ENCODE data around the gene JADE1. TPM values are rescaled to one million over a fixed set of nuclear protein-coding genes. Genes with fewer than 3 reads are reported as not detected.

The JADE1 gene
- total RNA-seq, 5 donors from 2014 or later (not counting 1 experiment from before 2014, with no cell fraction given): 51.3 to 63.0 (median 56.6) TPM

DNA sequence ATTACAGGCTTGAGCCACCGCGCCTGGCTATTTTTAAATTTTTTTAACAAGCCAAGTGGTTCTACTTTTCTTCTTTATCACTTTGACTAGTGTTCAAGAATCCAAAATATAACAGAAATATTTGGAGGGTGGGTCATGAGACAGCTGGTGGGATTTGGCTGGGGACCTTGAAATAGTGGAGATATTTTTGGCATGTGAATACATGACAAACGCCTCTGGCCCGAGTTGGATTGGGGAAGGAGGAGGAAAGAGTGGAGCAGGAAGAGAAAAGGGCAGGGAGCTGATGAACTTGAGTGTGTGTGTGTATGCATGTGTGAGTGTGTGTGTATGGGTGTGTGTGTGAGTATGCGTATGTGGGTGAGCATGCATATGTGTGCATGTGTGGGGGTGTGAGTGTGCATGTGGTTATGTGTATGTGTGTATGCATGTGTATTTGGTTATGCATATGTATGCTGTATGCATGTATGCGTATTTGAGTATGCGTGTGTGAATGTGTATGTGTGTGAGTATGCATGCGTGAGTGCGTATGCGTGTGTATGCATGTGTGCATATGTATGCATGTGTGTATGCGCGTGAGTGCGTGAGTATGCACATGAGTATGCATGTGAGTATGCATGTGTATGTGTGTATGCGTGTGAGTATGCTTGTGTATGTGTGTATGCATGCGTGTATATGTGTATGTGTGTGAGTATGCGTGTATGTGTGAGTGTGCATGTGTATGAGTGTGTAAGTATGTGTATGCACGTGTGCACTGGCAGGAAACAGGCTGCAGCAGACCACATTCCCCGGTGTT, 49.6 kb downstream of the JADE1 start:
- ATAC-seq (replicated peaks in 1 of 4): no peak
- 91% methylated on average over 15 of the region's 18 CpGs for WGBS (ENCODE audit: insufficient coverage)
- ChIA-PET POLR2A (interaction anchor here in 1 of 2 donors (0.6 kb wide), 1 partner anchor 9 kb away, joined by 6 read pairs; no protein-coding TSS in a partner anchor), CTCF (no interaction called here)
- peaks cover 54% of the 10 kb centered on the region for H3K36me3 Mint-ChIP-seq
- H3K27me3 Mint-ChIP-seq: no peaks in the 10 kb centered on the region
- no peak overlapping the region for H3K27ac ChIP-seq (ENCODE audit: low read length)
- H3K36me3 ChIP-seq (ENCODE audit: control insufficient read depth in 2 of 2, extremely low read depth in 1 of 2, insufficient read depth in 1 of 2, low read length in 1 of 2): peaks cover 23 to 77% of the 10 kb centered on the region in 2 donors
- no peaks in the 10 kb centered on the region for H3K27me3 ChIP-seq (replicated peaks in 1 of 2; ENCODE audit: control insufficient read depth in 2 of 2, extremely low read depth in 1 of 2, insufficient read depth in 2 of 2, low read length in 1 of 2)
- peak overlapping the region; percentile 3 to 17 for H3K27ac Mint-ChIP-seq
- H3K9me3 Mint-ChIP-seq: no peaks in the 10 kb centered on the region
- H3K4me1 Mint-ChIP-seq: peaks cover 46 to 57% (median 52%) of the 10 kb centered on the region in 3 donors
- H3K4me3 Mint-ChIP-seq: no peak overlapping the region
- no peak overlapping the region for H3K4me3 ChIP-seq (ENCODE audit: control insufficient read depth in 1 of 2, extremely low read depth in 1 of 2, low read length in 1 of 2)
- H3K4me1 ChIP-seq (ENCODE audit: control insufficient read depth in 1 of 2, extremely low read depth in 1 of 2, insufficient read depth in 2 of 2, low read length in 2 of 2): peaks cover 18 to 40% of the 10 kb centered on the region in 2 experiments
- no peaks in the 10 kb centered on the region for H3K9me3 ChIP-seq
- no peak for DNase-seq

DNA sequence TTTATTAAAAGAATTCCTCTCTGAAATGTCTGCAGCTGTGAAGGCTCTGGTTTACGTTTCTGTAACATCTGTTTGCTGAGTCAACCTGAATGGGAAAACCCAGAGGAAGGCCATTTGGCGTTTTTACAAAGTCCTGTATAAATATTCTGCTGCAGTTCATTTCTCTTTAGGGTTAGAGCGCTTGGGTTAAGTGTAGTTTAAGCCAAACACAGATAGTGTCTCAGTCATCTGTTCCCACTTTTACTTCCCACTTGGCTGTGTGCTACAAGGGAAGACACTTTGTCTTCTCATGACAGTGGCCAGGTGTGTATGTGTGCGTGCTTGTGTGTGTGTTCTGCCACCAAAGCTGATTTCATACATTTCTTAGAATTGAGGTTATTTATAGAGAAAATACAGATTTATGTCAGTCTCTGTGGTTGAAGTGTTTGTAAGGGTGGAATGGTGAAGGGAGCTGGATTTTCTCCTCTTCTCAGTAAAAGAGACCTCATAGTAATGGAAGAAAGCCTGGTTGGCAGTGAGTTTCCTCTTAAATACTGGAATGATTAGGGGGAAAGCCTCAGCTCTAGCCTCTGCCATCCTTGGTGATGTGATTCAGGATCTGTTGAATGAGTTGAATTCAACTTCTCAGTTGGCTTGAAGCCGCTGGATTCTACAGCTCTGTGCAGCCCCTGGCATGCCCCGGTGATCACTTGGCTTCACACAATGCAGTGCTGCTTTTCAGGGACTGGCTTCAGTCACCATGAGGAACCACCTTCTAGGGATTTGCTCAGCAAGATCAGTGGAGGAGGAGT, 50.6 kb downstream of the JADE1 start:
- Mint-ChIP-seq H3K4me3 (no peak overlapping the region), H3K27me3 (no peaks in the 10 kb centered on the region), H3K27ac (peak overlapping the region in 1 of 2 donors; percentile 52), H3K4me1 (peaks cover 38 to 47% (median 42%) of the 10 kb centered on the region in 3 donors), H3K36me3 (peaks cover 56% of the 10 kb centered on the region), H3K9me3 (no peaks in the 10 kb centered on the region)
- H3K9me3 ChIP-seq: no peaks in the 10 kb centered on the region
- no peak for ATAC-seq (replicated peaks in 1 of 4)
- peaks cover 23 to 81% of the 10 kb centered on the region in 2 donors for H3K36me3 ChIP-seq (ENCODE audit: control insufficient read depth in 2 of 2, extremely low read depth in 1 of 2, insufficient read depth in 1 of 2, low read length in 1 of 2)
- POLR2A ChIA-PET: interaction anchor here in 1 of 2 donors (0.6 kb wide), 1 partner anchor 83 kb away, joined by 3 read pairs; no protein-coding TSS in a partner anchor
- H3K27me3 ChIP-seq (replicated peaks in 1 of 2; ENCODE audit: control insufficient read depth in 2 of 2, extremely low read depth in 1 of 2, insufficient read depth in 2 of 2, low read length in 1 of 2): no peaks in the 10 kb centered on the region
- CTCF ChIA-PET: no interaction called here
- 81% methylated on average over 4 of the region's 6 CpGs for WGBS (ENCODE audit: insufficient coverage)
- H3K4me1 ChIP-seq (ENCODE audit: control insufficient read depth in 1 of 2, extremely low read depth in 1 of 2, insufficient read depth in 2 of 2, low read length in 2 of 2): peaks cover 9 to 32% of the 10 kb centered on the region in 2 experiments
- DNase-seq: no peak
- H3K27ac ChIP-seq (ENCODE audit: low read length): no peak overlapping the region
- H3K4me3 ChIP-seq (ENCODE audit: control insufficient read depth in 1 of 2, extremely low read depth in 1 of 2, low read length in 1 of 2): no peak overlapping the region

DNA sequence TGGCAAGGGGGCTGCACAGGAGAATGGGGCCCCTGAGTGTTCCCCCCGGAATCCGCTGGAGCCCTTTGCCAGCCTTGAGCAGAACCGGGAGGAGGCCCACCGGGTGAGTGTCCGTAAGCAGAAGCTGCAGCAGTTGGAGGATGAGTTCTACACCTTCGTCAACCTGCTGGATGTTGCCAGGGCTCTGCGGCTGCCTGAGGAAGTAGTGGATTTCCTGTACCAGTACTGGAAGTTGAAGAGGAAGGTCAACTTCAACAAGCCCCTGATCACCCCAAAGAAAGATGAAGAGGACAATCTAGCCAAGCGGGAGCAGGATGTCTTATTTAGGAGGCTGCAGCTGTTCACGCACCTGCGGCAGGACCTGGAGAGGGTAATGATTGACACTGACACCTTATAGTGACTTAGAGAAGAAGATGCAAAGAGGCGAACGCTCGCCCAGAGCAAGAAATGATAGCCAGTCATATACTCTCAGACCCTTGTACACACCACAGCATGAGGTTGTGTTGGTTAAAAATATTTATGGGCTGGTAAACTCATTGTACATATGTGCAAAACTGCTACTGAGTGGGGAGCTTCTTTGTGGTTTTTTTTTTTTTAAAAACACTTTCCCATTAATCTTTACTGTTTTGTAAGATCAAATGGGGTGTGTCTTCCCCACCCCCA, 52.5 kb downstream of the JADE1 start:
- Histone ChIP-seq H3K27ac (ENCODE audit: low read length) (peak overlapping the region; percentile 51), H3K4me1 (ENCODE audit: control insufficient read depth in 1 of 2, extremely low read depth in 1 of 2, insufficient read depth in 2 of 2, low read length in 2 of 2) (peaks cover 9 to 28% of the 10 kb centered on the region in 2 experiments), H3K4me3 (ENCODE audit: control insufficient read depth in 1 of 2, extremely low read depth in 1 of 2, low read length in 1 of 2) (no peak overlapping the region), H3K27me3 (replicated peaks in 1 of 2; ENCODE audit: control insufficient read depth in 2 of 2, extremely low read depth in 1 of 2, insufficient read depth in 2 of 2, low read length in 1 of 2) (no peaks in the 10 kb centered on the region), H3K36me3 (ENCODE audit: control insufficient read depth in 2 of 2, extremely low read depth in 1 of 2, insufficient read depth in 1 of 2, low read length in 1 of 2) (peaks cover 17 to 62% of the 10 kb centered on the region in 2 donors), H3K9me3 (no peaks in the 10 kb centered on the region)
- ChIA-PET POLR2A (interaction anchor here in 1 of 2 donors (0.6 kb wide), 1 partner anchor 40 kb away, joined by 3 read pairs; no protein-coding TSS in a partner anchor), CTCF (interaction anchor here (0.5 to 2.4 kb wide), 18 partner anchors 14 to 671 kb away, joined by 3 to 20 read pairs (median 4); partner anchors contain the start of gene JADE1 (in 1 of the 2))
- peak overlapping the region; percentile 74 to 78 for H3K27ac Mint-ChIP-seq
- no peaks in the 10 kb centered on the region for H3K9me3 Mint-ChIP-seq
- H3K4me3 Mint-ChIP-seq: peak overlapping the region in 1 of 3 donors; percentile 44
- H3K27me3 Mint-ChIP-seq: no peaks in the 10 kb centered on the region
- DNase-seq (peak in 4 of 35 experiments; percentile 14 to 27 (median 20)), ATAC-seq (replicated peaks in 1 of 4) (peak; percentile 32 to 41 (median 34))
- WGBS (ENCODE audit: insufficient coverage): 35% methylated on average over 5 of the region's 13 CpGs
- peaks cover 60% of the 10 kb centered on the region for H3K36me3 Mint-ChIP-seq
- H3K4me1 Mint-ChIP-seq: peaks cover 38 to 56% (median 39%) of the 10 kb centered on the region in 3 donors

DNA sequence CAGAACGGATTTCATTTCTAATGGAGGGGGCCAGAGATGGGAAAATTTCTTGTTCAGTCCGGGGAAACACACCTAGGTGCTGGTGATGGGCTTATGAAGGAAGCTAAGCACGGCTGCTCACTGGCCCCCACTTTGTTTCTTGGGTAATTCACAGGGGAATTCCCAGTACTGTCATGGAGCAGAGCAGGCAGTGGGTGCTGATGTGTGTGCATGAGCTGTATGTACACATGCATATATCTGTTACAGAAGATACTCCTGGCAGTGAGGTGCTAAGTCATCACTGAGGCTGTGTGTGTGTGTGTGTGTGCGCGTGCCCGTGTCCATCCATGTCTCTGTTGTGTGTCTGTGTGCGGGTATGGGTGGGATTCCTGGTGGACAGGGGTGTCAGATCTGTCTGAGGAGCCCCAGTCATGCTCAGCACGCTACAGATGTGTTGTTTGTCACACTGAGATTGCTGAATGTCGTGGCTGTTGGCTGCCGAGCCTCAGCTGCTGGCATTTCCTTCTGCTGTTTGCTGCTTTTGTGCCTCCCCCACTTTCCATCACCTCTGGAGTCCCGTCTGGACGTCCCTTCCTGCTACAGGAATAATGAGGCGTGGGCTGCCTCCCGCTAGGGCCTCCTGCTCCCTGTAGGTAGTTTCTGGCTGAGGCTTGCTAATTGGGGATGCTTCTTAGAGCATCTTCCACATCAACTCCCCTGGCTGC, 53.3 kb downstream of the JADE1 start:
- H3K4me1 Mint-ChIP-seq: peaks cover 38 to 56% (median 39%) of the 10 kb centered on the region in 3 donors
- DNase-seq: peak in 23 of 35 experiments; percentile 10 to 73 (median 26)

DNA sequence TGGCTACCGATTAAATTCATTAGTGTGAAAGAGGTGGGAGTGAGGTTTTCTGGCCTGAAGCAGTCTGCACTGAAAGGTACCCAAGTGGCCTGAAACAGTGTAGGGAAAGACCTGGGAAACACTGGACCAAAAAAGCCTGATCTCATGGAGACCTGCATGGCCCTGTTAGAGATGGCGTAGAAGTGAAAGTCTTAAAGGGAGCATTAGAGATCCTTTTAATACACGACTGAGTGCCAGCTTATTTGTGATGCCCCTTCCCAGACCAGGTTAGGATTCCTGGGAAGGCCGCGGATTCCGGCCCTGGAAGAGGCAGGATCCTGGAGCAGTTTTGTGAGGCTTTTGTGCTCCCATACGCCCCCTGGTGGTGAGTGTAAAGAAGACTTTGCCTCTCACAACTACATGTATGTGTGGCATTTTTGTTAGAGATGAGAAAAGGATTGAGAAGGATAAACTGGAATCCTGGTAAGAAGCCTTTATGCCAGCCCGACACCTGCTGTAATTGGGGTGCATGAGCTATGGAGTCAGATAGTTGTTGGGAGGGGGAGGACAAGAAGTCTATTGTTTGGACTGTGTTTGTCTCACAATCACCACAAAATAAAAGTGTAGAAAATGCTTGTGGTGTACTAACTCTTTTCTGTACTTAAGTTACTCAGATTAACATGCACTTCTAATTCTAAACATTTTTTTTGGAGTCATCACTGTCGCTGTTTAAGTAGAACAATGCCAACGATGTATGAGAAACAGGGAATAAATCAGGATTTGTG, 54.0 kb downstream of the JADE1 start:
- ATAC-seq (replicated peaks in 1 of 4) (peak in 2 of 4 experiments; percentile 30 to 35), DNase-seq (peak in 34 of 35 experiments; percentile 20 to 83 (median 53))
- Mint-ChIP-seq H3K36me3 (peaks cover 51% of the 10 kb centered on the region), H3K4me3 (no peak overlapping the region), H3K9me3 (no peaks in the 10 kb centered on the region), H3K4me1 (peaks cover 38 to 56% (median 39%) of the 10 kb centered on the region in 3 donors), H3K27ac (peak overlapping the region in 1 of 2 donors; percentile 36), H3K27me3 (no peaks in the 10 kb centered on the region)
- peaks cover 8 to 62% of the 10 kb centered on the region in 2 donors for H3K36me3 ChIP-seq (ENCODE audit: control insufficient read depth in 2 of 2, extremely low read depth in 1 of 2, insufficient read depth in 1 of 2, low read length in 1 of 2)
- peak overlapping the region; percentile 51 for H3K27ac ChIP-seq (ENCODE audit: low read length)
- H3K4me3 ChIP-seq (ENCODE audit: control insufficient read depth in 1 of 2, extremely low read depth in 1 of 2, low read length in 1 of 2): no peak overlapping the region
- CTCF ChIA-PET: interaction anchor here (0.5 to 2.4 kb wide), 12 partner anchors 9 to 673 kb away, joined by 3 to 20 read pairs (median 4); no protein-coding TSS in a partner anchor
- POLR2A ChIA-PET: no interaction called here
- WGBS (ENCODE audit: insufficient coverage): 100% methylated on average over 1 of the region's 10 CpGs
- no peaks in the 10 kb centered on the region for H3K9me3 ChIP-seq
- peaks cover 9 to 28% of the 10 kb centered on the region in 2 experiments for H3K4me1 ChIP-seq (ENCODE audit: control insufficient read depth in 1 of 2, extremely low read depth in 1 of 2, insufficient read depth in 2 of 2, low read length in 2 of 2)
- H3K27me3 ChIP-seq (replicated peaks in 1 of 2; ENCODE audit: control insufficient read depth in 2 of 2, extremely low read depth in 1 of 2, insufficient read depth in 2 of 2, low read length in 1 of 2): no peaks in the 10 kb centered on the region

More for the DNA sequence above, 53.3 kb downstream of the JADE1 start:
- Histone ChIP-seq H3K4me1 (ENCODE audit: control insufficient read depth in 1 of 2, extremely low read depth in 1 of 2, insufficient read depth in 2 of 2, low read length in 2 of 2) (peaks cover 9 to 28% of the 10 kb centered on the region in 2 experiments), H3K27me3 (replicated peaks in 1 of 2; ENCODE audit: control insufficient read depth in 2 of 2, extremely low read depth in 1 of 2, insufficient read depth in 2 of 2, low read length in 1 of 2) (no peaks in the 10 kb centered on the region), H3K4me3 (ENCODE audit: control insufficient read depth in 1 of 2, extremely low read depth in 1 of 2, low read length in 1 of 2) (no peak overlapping the region), H3K27ac (ENCODE audit: low read length) (peak overlapping the region; percentile 51), H3K9me3 (no peaks in the 10 kb centered on the region), H3K36me3 (ENCODE audit: control insufficient read depth in 2 of 2, extremely low read depth in 1 of 2, insufficient read depth in 1 of 2, low read length in 1 of 2) (peaks cover 10 to 62% of the 10 kb centered on the region in 2 donors)
- Mint-ChIP-seq H3K4me3 (no peak overlapping the region), H3K9me3 (no peaks in the 10 kb centered on the region), H3K27me3 (no peaks in the 10 kb centered on the region), H3K27ac (peak overlapping the region; percentile 36 to 74), H3K36me3 (peaks cover 55% of the 10 kb centered on the region)
- ATAC-seq (replicated peaks in 1 of 4): peak; percentile 39 to 85 (median 50)
- CTCF ChIA-PET: interaction anchor here (0.5 to 2.4 kb wide), 23 partner anchors 12 to 671 kb away, joined by 3 to 20 read pairs (median 3); no protein-coding TSS in a partner anchor
- WGBS (ENCODE audit: insufficient coverage): 48% methylated on average over 8 of the region's 14 CpGs
- POLR2A ChIA-PET: interaction anchor here (0.5 to 0.6 kb wide), 2 partner anchors 41 to 78 kb away, joined by 3 read pairs; no protein-coding TSS in a partner anchor
